AG09319 (cell line): Measurements from ENCODE around the gene POLK.

Experiments used
- DNase-seq: peaks from one replicate; pipeline ENCODE4 v3.0.0-alpha.2; 2010; ENCODE audit warnings: low read depth; ENCODE audit errors: extremely low read depth
- CTCF ChIP-seq: IDR thresholded peaks from 2 replicates; pipeline ENCODE4 v1.5.1; 2011; ENCODE audit warnings: low read depth, mild to moderate bottlenecking, inconsistent platforms, low read length, moderate library complexity

POLK gene

GRCh38 chr5:75632321-75632720, 120.6 kb downstream of the POLK start:
- no peak for DNase-seq
- no peak for TF ChIP-seq CTCF

GRCh38 chr5:75637949-75638348, 126.3 kb downstream of the POLK start:
- DNase-seq, result no peak
- no peak for TF ChIP-seq CTCF

GRCh38 chr5:75639535-75640311, 128.0 kb downstream of the POLK start:
- no peak for DNase-seq
- TF ChIP-seq CTCF, result no peak

GRCh38 chr5:75640395-75640794, 128.7 kb downstream of the POLK start:
- DNase-seq, result peak; percentile 30
- no peak for TF ChIP-seq CTCF

GRCh38 chr5:75640826-75641225, 129.1 kb downstream of the POLK start:
- no peak for DNase-seq
- TF ChIP-seq CTCF, result no peak

- DNase-seq, result no peak
- TF ChIP-seq CTCF, result no peak
Observed at GRCh38 chr5:75648712-75649111, 137.0 kb downstream of the POLK start.
